HTERT RPE-1 (cell line): ENCODE data around the gene TBC1D32.
"Not testable (repeated sequence)": the region's sequence is repeated elsewhere in the genome, so short reads cannot be mapped to it uniquely, and the experiment has no call there.

Experiments
- in situ Hi-C: fragments of 300-500 bp; cut with MboI; formaldehyde crosslinking; loops from 4 replicates; pipeline ENCODE4 v1.14.3; 2020; ENCODE audit warnings: low sequenced_read_pairs

The TBC1D32 gene

GRCh38 chr6:121334299-121335086 lies at the start of gene TBC1D32:
Gene TBC1D32 (minus strand): TSS chr6:121334480. CDS start chr6:121334430, 50 bp downstream.
- in situ Hi-C loops, result no loop called here

- in situ Hi-C loops, result no loop called here
Measured at GRCh38 chr6:121383478-121383877, 49.2 kb upstream of the TBC1D32 start.

GRCh38 chr6:121382467-121383121 lies 48.3 kb upstream of the TBC1D32 start:
- in situ Hi-C loops, result no loop called here

GRCh38 chr6:121376411-121376810 lies 42.1 kb upstream of the TBC1D32 start:
- in situ Hi-C loops, result no loop called here

- in situ Hi-C loops, result not testable (repeated sequence)
Measured at GRCh38 chr6:121374219-121374618, 39.9 kb upstream of the TBC1D32 start.

GRCh38 chr6:121365536-121366521 lies 31.5 kb upstream of the TBC1D32 start:
- in situ Hi-C loops, result no loop called here

- in situ Hi-C loops, result no loop called here
Measured at GRCh38 chr6:121356575-121356974, 22.3 kb upstream of the TBC1D32 start.

GRCh38 chr6:121354764-121355163 lies 20.5 kb upstream of the TBC1D32 start:
- in situ Hi-C loops, result no loop called here

- in situ Hi-C loops, result no loop called here
Measured at GRCh38 chr6:121352941-121353340, 18.7 kb upstream of the TBC1D32 start.

- in situ Hi-C loops, result no loop called here
Measured at GRCh38 chr6:121351916-121352315, 17.6 kb upstream of the TBC1D32 start.

GRCh38 chr6:121349596-121349995 lies 15.3 kb upstream of the TBC1D32 start:
- in situ Hi-C loops, result no loop called here

GRCh38 chr6:121347484-121347883 lies 13.2 kb upstream of the TBC1D32 start:
- in situ Hi-C loops, result no loop called here

- in situ Hi-C loops, result no loop called here
Measured at GRCh38 chr6:121344539-121344938, 10.3 kb upstream of the TBC1D32 start.

GRCh38 chr6:121339639-121340226 lies 5.5 kb upstream of the TBC1D32 start:
- in situ Hi-C loops, result no loop called here

GRCh38 chr6:121338956-121339355 lies 4.7 kb upstream of the TBC1D32 start:
- in situ Hi-C loops, result no loop called here

GRCh38 chr6:121338366-121338765 lies 4.1 kb upstream of the TBC1D32 start:
- in situ Hi-C loops, result no loop called here

GRCh38 chr6:121335087-121336008 lies 1.1 kb upstream of the TBC1D32 start:
- in situ Hi-C loops, result no loop called here

GRCh38 chr6:121333694-121334093 lies 586 bp downstream of the TBC1D32 start:
- in situ Hi-C loops, result not testable (repeated sequence)

GRCh38 chr6:121333196-121333595 lies 1.1 kb downstream of the TBC1D32 start:
- in situ Hi-C loops, result no loop called here

GRCh38 chr6:121330516-121330915 lies 3.8 kb downstream of the TBC1D32 start:
- in situ Hi-C loops, result no loop called here
